Measurements from ENCODE around the gene SSTR4.

Gene SSTR4

DNA sequence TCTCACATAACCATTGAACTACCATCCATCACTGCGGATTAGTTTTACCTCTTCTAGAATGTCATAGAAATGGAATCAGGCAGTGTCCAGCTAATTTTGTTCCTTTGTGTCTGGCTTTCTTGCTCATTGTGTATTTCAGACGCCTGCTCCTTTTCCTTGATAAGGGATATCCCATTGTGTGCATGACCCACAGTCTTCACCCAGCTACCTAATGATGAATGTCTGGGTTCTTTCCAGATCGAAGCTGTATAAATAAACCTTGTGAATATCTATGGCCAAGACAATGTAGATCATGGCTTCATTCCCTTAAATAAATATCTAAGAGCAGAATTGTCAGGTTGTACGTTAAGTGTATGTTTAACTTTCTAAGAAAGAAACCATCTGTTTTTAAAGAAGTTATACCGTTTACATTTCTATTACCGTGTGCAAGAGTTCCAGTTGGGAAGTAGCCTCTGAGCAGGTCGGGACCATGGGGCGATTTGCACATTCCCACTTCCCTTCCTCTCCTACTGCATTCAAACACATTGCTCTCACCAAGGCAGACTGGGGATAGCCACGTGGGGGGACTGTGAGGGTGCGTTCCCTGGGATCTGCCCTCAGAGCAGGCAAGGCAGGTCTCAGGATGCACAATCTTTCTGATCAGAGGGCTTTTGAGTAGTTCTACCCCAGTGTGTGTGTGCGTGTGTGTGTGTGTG is 37.9 kb downstream of the SSTR4 start:
- DNase-seq (ENCODE audit: low spot score in 2 of 2) = no peak
- H3K4me3 Mint-ChIP-seq = no peak overlapping the region
- no peaks in the 10 kb centered on the region for H3K27me3 Mint-ChIP-seq
- no peak for ATAC-seq (ENCODE audit: low read depth)
- H3K27ac Mint-ChIP-seq = no peak overlapping the region
- no peaks in the 10 kb centered on the region for H3K36me3 Mint-ChIP-seq
- H3K9me3 Mint-ChIP-seq = no peaks in the 10 kb centered on the region
- H3K4me1 Mint-ChIP-seq = no peaks in the 10 kb centered on the region

DNA sequence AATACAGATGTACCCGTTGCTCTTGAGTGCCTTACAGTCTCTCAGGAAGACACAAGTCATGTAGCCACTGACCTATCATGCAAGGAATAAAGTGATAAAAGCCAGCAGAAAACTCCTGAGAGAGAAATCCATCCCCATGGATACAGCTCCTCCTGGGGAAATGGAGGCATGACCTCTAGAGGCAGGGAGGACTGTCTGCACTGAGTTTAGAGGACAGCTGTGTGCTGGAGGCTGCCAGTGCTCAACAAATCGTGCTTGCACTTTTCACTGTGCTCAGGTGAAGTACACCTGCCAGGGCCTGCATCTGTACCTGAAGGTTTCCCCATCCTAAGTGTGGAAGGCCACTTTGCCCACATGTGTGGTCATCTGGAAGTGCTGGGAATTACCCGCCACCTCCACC is 38.9 kb downstream of the SSTR4 start:
- H3K9me3 Mint-ChIP-seq = no peaks in the 10 kb centered on the region
- no peak overlapping the region for H3K27ac Mint-ChIP-seq
- H3K4me1 Mint-ChIP-seq = no peaks in the 10 kb centered on the region
- DNase-seq (ENCODE audit: low spot score in 2 of 2) = no peak
- ATAC-seq (ENCODE audit: low read depth) = no peak
- no peak overlapping the region for H3K4me3 Mint-ChIP-seq
- no peaks in the 10 kb centered on the region for H3K36me3 Mint-ChIP-seq
- peaks cover 2% of the 10 kb centered on the region for H3K27me3 Mint-ChIP-seq

- DNase-seq (ENCODE audit: low spot score in 2 of 2) = no peak
- no peak overlapping the region for H3K27ac Mint-ChIP-seq
- H3K4me1 Mint-ChIP-seq = no peaks in the 10 kb centered on the region
- H3K27me3 Mint-ChIP-seq = peaks cover 2% of the 10 kb centered on the region
- no peak overlapping the region for H3K4me3 Mint-ChIP-seq
- ATAC-seq (ENCODE audit: low read depth) = no peak
- H3K36me3 Mint-ChIP-seq = no peaks in the 10 kb centered on the region
- no peaks in the 10 kb centered on the region for H3K9me3 Mint-ChIP-seq
Measured at GRCh38 chr20:23077277-23077676, 42.2 kb downstream of the SSTR4 start.

GRCh38 chr20:23078351-23079015 is 43.4 kb downstream of the SSTR4 start:
- H3K9me3 Mint-ChIP-seq = no peaks in the 10 kb centered on the region
- no peak overlapping the region for H3K4me3 Mint-ChIP-seq
- no peaks in the 10 kb centered on the region for H3K4me1 Mint-ChIP-seq
- H3K27me3 Mint-ChIP-seq = peaks cover 2% of the 10 kb centered on the region
- H3K36me3 Mint-ChIP-seq = no peaks in the 10 kb centered on the region
- ATAC-seq (ENCODE audit: low read depth) (no peak), DNase-seq (ENCODE audit: low spot score in 2 of 2) (no peak)
- no peak overlapping the region for H3K27ac Mint-ChIP-seq

- Mint-ChIP-seq H3K27me3 (peaks cover 2% of the 10 kb centered on the region), H3K9me3 (no peaks in the 10 kb centered on the region), H3K36me3 (no peaks in the 10 kb centered on the region), H3K27ac (no peak overlapping the region), H3K4me1 (no peaks in the 10 kb centered on the region), H3K4me3 (no peak overlapping the region)
- ATAC-seq (ENCODE audit: low read depth) (no peak), DNase-seq (ENCODE audit: low spot score in 2 of 2) (no peak)
Measured at GRCh38 chr20:23079016-23079351, 43.9 kb downstream of the SSTR4 start.

GRCh38 chr20:23079926-23080325 is 44.8 kb downstream of the SSTR4 start:
- H3K4me3 Mint-ChIP-seq = no peak overlapping the region
- no peak for ATAC-seq (ENCODE audit: low read depth)
- H3K27ac Mint-ChIP-seq = no peak overlapping the region
- no peaks in the 10 kb centered on the region for H3K36me3 Mint-ChIP-seq
- H3K9me3 Mint-ChIP-seq = no peaks in the 10 kb centered on the region
- H3K27me3 Mint-ChIP-seq = peaks cover 2% of the 10 kb centered on the region
- no peaks in the 10 kb centered on the region for H3K4me1 Mint-ChIP-seq
- no peak for DNase-seq (ENCODE audit: low spot score in 2 of 2)

- H3K4me1 Mint-ChIP-seq = no peaks in the 10 kb centered on the region
- no peak for DNase-seq (ENCODE audit: low spot score in 2 of 2)
- no peaks in the 10 kb centered on the region for H3K36me3 Mint-ChIP-seq
Measured at GRCh38 chr20:23080521-23080920, 45.4 kb downstream of the SSTR4 start.

GRCh38 chr20:23081263-23081819 is 46.2 kb downstream of the SSTR4 start:
- Mint-ChIP-seq H3K36me3 (no peaks in the 10 kb centered on the region), H3K4me3 (no peak overlapping the region), H3K27ac (no peak overlapping the region), H3K27me3 (peaks cover 2% of the 10 kb centered on the region), H3K9me3 (no peaks in the 10 kb centered on the region), H3K4me1 (no peaks in the 10 kb centered on the region)
- DNase-seq (ENCODE audit: low spot score in 2 of 2) (no peak), ATAC-seq (ENCODE audit: low read depth) (no peak)

More at GRCh38 chr20:23080521-23080920, 45.4 kb downstream of the SSTR4 start:
- Mint-ChIP-seq H3K4me3 (no peak overlapping the region), H3K27me3 (peaks cover 2% of the 10 kb centered on the region), H3K9me3 (no peaks in the 10 kb centered on the region), H3K27ac (no peak overlapping the region)
- ATAC-seq (ENCODE audit: low read depth) = no peak

- H3K4me1 Mint-ChIP-seq = no peaks in the 10 kb centered on the region
- H3K27me3 Mint-ChIP-seq = peaks cover 4% of the 10 kb centered on the region
- H3K9me3 Mint-ChIP-seq = no peaks in the 10 kb centered on the region
- ATAC-seq (ENCODE audit: low read depth) (no peak), DNase-seq (ENCODE audit: low spot score in 2 of 2) (no peak)
- no peaks in the 10 kb centered on the region for H3K36me3 Mint-ChIP-seq
- H3K27ac Mint-ChIP-seq = no peak overlapping the region
- H3K4me3 Mint-ChIP-seq = no peak overlapping the region
Measured at GRCh38 chr20:23082846-23083552, 47.9 kb downstream of the SSTR4 start.

DNA sequence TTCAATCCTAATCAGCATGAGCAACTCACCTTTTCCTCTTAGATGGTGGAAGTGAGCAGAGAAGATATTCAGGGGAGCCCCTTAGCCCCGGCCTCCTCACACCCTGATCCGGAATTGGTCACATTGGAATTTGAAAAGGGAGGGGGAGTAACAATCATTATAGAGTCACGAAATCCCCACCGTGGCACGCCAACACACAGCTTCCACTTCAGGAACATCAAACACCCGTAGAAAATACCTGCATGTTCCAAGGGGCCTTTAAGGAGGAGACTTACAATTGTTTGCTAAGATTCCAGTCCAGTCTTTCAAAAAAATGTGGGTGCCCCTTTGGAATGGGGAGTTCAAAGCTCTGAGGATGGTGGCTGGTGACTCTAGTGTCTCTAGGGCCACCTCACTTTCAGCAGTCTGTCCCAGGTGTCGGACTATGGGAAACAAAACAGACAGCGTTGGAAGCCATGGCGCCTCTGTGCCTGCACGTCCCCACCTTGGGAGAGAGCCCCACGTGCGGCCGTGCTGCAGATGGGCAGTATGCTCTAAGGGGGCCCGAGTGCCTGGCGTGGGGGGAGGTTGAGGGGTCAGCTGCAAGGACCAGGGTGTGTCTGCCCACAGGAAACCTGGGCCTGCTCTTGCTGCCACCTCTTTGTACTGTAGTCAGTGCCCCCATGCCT is 48.6 kb downstream of the SSTR4 start:
- Mint-ChIP-seq H3K4me1 (no peaks in the 10 kb centered on the region), H3K9me3 (no peaks in the 10 kb centered on the region), H3K27me3 (peaks cover 5% of the 10 kb centered on the region), H3K27ac (no peak overlapping the region), H3K36me3 (no peaks in the 10 kb centered on the region), H3K4me3 (no peak overlapping the region)
- ATAC-seq (ENCODE audit: low read depth) (no peak), DNase-seq (ENCODE audit: low spot score in 2 of 2) (no peak)

DNA sequence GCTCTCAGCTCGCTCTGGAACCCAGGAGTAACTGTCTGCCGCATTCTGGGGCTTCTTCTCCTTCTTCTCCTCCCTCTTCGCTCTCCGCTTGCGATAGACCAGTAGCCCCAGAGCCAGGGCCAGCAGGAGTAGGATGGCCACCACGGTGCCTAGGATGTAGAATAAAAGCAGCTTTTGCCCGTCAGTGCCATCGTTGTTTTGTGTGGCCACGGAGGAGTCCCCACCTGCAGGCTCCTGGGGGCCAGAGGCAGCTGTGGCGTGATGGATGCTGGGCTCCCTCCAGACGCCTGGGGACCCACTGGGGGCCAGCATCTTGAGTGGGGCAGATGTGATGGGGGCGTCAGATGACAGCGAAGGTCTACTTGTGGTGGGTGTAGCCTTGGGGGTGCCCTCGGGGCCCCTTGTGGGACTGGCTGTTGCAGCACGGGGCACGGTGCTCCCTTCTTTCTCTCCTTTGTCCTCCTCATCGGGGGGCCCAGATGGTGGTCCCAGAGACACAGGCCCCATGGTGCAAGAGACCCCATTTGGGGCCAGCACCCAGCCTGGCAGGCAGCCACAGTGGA is 49.3 kb downstream of the SSTR4 start:
- H3K27me3 Mint-ChIP-seq = peaks cover 7% of the 10 kb centered on the region
- no peak overlapping the region for H3K27ac Mint-ChIP-seq
- H3K36me3 Mint-ChIP-seq = no peaks in the 10 kb centered on the region
- DNase-seq (ENCODE audit: low spot score in 2 of 2) (no peak), ATAC-seq (ENCODE audit: low read depth) (no peak)
- no peaks in the 10 kb centered on the region for H3K4me1 Mint-ChIP-seq
- H3K4me3 Mint-ChIP-seq = no peak overlapping the region
- no peaks in the 10 kb centered on the region for H3K9me3 Mint-ChIP-seq

GRCh38 chr20:23084845-23085365 is 49.8 kb downstream of the SSTR4 start:
- ATAC-seq (ENCODE audit: low read depth) = no peak
- Mint-ChIP-seq H3K9me3 (no peaks in the 10 kb centered on the region), H3K27ac (no peak overlapping the region)

GRCh38 chr20:23085436-23086055 is 50.4 kb downstream of the SSTR4 start:
- Mint-ChIP-seq H3K9me3 (no peaks in the 10 kb centered on the region), H3K36me3 (no peaks in the 10 kb centered on the region), H3K27me3 (peaks cover 7% of the 10 kb centered on the region), H3K27ac (no peak overlapping the region), H3K4me3 (no peak overlapping the region), H3K4me1 (no peaks in the 10 kb centered on the region)
- DNase-seq (ENCODE audit: low spot score in 2 of 2) = no peak
- ATAC-seq (ENCODE audit: low read depth) = no peak

More at GRCh38 chr20:23084845-23085365, 49.8 kb downstream of the SSTR4 start:
- Mint-ChIP-seq H3K4me1 (no peaks in the 10 kb centered on the region), H3K36me3 (no peaks in the 10 kb centered on the region), H3K4me3 (no peak overlapping the region), H3K27me3 (peaks cover 7% of the 10 kb centered on the region)
- no peak for DNase-seq (ENCODE audit: low spot score in 2 of 2)

Measured in memory B cell (primary cell).